Activated gamma-delta T cell treated with anti-CD3 and anti-CD28 coated beads, Interleukin-2, amount 50 U/mL, for 16 hours (primary cell): ENCODE data around the gene BTBD6.
"Not testable (repeated sequence)": the region's sequence is repeated elsewhere in the genome, so short reads cannot be mapped to it uniquely, and the experiment has no call there.

ENCODE experiments used
- DNase-seq: peaks from one replicate; pipeline ENCODE4 v3.0.0-alpha.2; 2020; ENCODE audit warnings: low read depth

Gene BTBD6

DNA sequence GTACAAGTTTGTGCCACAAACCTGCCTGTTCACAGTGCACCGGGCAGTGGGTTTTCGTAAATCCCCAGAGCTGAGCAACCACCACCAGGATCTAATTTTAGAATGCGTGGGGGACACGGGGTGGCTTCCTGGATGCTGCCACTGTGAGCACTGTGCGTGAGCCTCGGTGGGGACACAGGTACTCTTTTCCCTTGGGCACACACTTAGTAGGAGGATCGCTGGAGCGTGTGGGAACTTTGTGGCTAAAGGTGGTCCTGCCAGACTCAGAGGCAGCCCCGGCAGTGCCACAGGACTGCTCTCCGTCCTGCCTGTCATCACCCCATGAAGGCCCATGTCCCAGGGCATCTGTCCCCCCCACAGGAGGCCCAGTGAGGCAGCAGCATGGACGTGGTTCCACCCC lies 21.1 kb downstream of the BTBD6 start:
- no peak for DNase-seq

DNA sequence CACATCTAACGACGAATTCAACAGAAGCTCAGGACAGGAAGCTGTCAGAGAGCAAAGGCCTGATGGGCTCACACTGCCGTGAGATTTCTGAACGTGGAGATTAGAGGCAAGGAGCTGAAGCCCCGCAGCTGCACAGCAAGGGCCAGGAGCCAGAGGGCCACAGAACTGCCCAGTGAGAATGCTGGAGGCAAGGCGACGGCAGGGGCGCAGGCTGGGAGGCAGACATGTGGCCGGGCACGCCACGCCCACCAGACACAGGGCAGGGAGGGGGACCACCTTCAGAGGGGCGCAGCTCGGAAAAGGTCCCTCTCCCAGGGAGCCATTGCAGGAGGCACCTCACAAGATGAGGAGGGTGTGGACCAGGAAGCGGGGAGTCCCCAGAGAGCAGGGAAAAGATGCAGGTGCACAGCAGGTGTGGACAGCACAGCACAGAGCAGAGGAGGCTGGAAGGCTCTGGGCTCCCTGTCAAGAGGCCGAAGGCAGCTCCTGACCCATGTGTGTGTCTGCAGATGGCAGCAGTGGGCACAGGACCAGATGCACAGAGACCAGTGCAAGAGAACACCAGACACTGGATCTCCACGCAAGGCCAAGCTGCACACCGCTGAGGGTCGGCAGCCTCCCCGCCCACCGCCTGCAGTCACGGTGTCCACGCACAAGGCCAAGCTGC lies 23.0 kb downstream of the BTBD6 start:
- DNase-seq, result no peak

DNA sequence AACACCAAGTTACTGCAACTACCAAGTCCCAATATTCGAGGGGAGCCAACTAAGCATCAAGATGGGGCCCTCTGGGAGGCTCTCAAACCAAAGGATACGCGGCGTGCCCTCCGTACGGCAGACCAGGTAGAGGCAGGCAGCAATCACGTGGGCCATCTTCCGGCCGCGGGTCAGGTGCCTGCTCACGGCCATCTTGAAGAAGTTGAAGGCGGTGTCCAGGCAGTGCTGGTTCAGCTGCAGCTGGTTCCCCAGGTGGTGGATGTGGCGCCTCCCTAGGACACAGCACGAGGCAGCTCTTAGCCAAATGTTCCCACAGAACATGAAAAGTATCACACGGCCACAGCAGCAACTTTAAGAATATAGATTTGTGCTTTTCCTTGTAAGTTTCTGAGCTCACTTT lies 24.3 kb downstream of the BTBD6 start:
- DNase-seq, result no peak

DNA sequence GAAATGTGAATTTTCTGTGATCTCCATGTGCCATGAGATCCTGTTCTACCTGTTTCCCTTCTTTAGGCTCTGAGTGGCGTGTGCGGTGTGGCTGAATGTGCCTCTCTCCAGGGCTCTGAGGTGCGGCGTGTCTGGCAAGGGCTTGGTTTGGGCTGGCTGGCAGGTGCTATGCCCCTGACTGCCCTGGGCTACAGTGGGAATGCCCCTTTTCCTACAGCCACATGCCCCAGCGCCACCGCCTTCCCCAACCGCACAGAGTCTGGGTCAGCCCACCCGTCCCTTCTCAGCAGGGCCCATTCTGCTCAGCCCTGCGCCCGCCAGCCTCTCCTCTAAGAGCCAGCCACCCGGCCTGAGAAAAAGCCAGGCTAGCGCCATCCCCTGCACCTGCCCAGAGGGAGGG lies 24.7 kb downstream of the BTBD6 start:
- no peak for DNase-seq

DNA sequence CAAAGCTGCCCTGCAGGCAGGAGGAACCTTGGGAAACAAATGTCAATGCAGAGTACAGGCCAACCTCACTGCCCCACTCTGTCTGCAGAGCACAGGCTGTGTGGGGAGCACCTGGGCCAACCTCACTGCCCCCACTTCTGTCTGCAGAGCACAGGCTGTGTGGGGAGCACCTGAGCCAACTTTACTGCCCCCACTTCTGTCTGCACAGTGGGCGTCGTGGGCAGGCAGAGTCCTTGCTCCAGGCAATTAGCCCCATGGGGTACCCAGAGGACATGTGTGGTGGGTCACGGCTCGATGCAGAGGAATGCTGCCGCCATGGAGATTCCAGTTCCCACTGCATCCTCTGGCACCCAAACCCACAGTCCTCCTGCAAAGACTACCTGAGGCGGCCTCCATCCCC lies 26.3 kb downstream of the BTBD6 start:
- DNase-seq, result no peak

DNA sequence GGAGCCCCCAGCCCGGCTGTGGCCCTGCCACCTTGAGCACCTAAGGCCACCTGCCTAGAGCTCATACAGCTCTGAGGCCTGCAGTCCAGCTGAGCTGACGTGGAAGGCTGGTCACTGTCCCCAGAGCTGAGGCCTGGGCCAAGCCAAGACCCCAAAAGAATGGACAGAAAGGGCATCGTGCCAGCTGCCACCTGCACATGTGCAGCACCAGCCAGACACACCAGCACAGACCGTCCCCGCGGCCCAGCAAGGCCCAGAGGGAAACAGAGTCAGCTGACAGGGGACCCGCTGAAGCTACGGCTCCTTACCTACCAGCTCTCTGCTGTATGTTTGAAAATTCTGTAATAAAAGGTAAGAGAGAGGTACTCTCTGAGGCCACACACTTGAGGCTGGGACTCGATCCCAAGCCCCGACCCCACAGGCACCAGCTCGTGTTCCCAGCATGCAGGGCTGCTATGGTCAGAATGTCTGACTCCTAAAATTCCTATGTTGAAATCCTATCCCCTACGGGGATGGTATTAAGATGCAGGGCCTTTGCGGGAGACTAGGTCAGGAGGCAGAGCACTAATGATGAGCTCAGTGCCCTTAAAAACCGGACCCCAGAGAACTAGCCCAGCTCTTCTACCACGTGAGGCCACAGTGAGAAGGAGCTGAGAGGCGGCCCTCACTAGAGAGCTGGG lies 27.1 kb downstream of the BTBD6 start:
- no peak for DNase-seq

DNA sequence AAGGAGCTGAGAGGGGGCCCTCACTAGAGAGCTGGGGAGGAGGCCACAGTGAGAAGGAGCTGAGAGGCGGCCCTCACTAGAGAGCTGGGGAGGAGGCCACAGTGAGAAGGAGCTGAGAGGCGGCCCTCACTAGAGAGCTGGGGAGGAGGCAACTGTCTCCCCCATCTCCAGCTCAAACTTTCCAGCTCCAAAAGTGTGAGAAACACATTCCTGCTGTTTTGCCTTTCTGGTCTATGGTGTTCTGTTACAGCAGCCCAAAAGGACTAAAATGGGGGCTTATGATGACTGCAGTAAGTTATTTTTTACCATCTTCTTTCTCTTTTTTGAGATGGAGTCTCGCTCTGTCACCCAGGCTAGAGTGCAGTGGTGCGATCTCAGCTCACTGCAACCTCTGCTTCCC lies 29.1 kb downstream of the BTBD6 start:
- not testable (repeated sequence) for DNase-seq

DNA sequence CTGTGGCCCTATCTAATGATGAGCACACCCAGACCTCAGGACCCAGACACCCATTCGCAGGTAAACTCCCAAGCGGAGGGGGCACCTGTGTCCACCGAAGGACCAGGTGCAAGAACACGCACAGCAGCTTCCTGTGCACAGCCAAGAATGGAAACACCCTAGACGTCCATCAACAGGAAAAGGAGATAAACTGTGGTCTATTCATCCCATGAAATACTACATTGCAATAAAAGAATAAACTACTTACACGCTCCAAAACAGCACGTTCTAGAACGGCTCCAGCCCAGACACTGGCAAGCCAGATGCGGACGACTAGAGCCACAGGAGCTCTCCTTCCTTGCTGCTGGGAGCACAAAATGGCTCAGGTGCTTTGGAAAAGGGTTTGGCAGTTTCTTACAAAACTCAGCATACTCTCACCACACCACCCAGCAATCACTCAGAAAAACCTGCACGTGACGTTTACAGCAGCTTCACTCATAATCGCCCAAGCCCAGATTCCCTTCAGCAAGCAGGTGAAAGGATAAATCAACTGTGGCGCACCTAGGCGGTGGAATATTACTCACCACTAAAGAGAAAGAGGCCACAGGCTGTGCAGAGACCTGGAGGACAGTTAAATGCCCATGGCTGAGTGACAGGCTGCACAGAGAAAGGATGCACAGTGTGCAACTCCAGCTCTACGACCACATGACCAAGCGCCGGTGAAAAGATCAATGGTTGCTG lies 31.5 kb downstream of the BTBD6 start:
- DNase-seq, result no peak

DNA sequence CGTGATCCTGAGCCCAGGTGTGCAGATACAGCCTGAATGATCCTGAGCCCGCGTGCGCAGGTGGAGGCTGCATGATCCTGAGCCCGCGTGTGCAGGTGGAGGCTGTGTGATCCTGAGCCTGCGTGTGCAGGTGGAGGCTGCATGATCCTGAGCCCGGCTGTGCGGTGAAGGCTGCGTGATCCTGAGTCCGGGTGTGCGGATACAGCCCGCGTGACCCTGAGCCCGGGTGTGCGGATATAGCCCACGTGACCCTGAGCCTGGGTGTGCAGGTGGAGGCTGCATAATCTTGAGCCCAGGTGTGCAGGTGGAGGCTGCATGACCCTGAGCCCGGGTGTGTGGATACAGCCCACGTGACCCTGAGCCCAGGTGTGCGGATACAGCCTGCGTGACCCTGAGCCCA lies 32.2 kb downstream of the BTBD6 start:
- DNase-seq, result no peak

DNA sequence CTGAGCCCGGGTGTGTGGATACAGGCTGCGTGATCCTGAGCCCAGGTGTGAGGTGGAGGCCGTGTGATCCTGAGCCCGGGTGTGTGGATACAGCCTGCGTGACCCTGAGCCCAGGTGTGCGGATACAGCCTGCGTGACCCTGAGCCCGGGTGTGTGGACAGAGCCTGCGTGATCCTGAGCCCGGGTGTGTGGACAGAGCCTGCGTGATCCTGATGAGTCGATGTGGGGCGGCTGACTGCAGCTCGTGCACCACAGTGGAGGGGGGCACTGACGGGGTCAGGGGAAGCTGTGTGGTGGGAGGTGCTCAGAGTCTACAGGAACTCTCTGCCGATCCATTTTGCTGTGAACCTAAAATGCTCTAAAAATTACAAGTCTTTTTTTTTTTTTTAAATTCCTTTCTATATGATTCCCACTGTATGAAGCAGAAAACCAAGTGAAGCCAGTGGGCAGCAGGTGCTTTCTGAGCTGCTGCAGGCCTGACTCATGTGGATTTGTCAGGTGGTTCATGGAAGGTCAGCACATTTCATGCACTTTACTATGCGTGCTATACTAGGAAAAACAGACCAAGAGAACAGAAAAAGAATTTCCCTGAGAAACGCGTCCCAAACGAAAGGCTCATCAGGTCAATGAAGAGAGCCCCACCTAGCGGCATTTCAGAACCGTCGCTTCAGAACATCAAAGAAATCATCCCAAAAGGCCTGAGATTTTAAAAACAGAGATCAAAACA lies 33.2 kb downstream of the BTBD6 start:
- no peak for DNase-seq

DNA sequence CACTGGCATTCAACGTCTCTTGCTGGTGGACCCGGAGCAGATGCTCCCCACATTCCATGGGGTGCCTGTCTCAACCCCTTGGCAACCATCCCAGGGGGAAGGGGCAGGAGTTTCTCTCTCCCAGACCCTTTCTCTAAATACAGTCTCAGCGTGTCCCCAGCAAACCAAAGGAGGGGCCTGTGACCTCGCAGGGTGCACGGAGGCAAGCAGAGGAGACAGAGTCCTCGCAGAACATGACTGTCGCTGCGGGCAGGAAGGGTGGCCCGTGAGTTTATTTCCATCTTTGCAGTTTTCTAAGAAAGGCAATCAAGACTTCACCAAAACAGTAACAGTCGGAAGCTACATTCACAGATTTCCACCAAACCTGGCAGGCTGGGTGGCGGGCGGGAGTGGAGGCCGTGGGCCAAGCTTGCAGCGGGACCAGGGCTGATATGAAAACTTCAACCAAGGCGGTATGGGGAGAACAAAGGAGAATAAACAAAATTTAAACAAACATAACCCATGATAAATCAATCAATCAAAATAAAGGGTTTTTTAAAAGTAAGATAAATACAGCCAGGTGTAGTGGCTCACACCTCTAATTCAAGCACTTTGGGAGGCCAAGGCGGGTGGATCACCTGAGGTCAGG lies 33.9 kb downstream of the BTBD6 start:
- DNase-seq, result no peak

DNA sequence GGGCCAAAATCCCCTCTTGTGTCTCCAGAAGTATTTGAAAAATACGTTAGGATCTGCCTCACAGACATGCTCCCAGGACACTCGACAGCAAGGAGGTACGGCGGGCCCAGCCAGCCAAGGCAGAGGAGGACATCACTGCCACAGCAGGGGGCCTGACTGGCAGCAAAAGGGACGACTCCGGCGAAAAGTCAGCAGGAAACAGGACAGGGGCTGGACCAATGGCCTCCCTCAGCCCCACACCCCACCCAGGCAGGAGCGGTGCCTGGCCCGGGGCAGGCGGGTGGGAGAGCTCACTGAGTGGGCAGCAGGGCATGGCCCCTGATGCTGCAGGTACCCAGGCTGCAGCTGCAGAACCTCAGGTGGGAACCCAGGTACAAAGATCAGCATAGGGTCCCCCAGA lies 34.7 kb downstream of the BTBD6 start:
- no peak for DNase-seq

DNA sequence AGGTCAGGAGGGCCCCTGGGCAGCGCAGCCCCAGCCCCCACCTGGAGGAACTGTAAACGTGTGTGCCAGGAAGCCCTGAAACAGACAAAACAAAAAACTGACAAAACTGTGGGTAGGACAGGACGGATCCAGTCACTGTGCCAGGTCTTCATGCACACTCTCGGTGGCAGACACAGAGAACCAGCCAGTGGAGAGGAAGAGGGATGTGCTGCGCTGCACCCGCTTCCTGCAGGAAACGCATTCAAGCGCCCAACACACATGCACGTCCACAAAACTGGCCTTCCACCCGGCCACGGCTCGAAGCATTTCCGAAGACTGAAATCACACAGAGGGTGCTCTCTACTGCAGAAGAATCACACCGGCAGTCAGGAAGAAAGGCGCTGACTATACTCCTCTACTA lies 35.6 kb downstream of the BTBD6 start:
- no peak for DNase-seq

DNA sequence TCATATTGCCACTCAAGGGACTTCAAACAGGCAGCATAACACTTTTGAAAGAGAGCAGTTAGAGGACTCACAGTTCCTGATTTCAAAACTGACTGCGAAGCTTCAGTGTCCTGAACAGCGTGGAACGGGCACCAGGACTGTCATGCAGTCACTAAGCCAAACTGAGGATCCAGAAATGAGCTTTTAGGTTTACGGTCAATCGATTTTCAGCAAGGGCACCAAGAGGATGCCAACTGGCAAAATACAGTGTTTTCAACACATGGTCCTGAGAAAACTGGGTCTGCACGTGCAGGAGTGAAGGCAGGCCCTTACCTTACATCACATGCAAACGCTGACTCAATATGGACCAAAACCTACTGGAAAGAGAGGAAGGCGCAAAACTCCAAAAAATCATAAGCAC lies 36.8 kb downstream of the BTBD6 start:
- DNase-seq, result no peak

DNA sequence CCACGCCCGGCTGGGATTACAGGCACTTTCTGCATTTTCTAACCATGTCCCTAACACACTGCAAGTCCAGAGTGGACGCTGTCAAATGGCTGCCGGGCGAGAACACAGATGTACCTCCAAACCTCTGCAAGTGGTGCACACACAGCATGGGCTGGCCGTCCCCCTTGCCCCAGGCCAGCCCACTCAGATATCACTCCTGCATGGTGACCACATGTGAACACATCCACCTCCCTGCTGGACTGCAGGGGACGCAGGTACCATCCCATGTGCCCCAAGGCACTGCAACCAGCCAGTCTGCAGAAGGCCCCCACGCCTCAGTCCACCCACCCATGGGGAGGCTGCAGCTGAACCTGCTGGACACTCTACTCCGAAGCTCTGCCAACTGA lies 38.4 kb downstream of the BTBD6 start:
- DNase-seq, result no peak

DNA sequence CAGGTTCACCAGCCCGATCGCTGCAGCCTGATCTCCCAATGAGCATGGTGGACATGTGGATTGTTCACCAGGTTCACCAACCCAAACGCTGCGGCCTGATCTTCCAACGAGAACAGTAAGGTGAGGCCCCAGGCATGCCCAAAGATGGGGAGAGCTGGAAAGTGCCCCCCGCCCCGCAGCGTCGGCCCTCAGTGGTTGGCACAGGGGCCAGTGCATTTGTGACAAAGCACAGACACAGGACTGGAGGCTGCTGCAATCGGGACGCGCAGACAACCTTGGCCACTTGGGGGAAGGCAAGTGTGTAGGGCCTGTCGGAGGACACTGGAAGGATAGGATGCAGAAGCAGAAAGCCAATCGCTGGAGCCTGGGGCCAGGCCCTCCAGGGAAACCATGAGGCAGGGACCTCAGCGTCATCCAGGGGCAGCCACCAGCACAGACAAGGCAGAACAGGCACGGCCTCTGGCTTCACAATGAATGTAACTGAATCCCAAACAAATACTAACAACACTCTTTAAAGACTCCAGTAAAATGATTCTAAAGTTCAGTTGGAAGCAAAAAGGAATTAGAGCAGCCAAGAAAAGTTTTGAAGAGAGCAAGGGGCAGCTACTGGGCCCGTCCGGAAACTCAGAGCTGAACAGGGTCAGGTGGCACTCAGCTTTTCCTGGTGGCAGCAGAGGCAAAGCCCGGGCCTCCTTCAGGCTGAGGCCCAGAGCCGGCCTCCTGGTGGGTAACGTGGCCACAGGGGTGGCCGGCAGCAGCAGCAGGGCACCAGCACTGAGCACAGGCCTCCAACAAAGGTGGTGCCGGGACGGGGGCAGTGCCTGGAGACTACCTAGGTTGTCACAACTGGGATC lies 39.1 kb downstream of the BTBD6 start:
- DNase-seq, result no peak

DNA sequence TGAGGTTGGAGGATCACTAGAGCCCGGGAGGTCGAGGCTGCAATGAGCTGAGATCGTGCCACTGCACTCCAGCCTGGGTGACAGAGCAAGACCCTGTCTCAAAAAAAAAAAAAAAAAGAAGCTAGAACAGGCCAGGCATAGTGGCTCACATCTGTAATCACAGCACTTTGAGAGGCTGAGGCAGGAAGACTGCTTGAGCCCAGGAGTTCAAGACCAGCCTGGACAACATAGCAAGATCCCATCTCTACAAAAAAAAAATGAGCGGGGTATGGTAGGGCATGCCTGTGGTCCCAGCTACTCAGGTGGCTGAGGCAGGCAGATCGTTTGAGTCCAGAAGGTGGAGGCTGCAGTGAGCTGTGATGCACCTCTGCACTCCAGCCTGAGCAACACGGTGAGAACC lies 40.6 kb downstream of the BTBD6 start:
- DNase-seq, result not testable (repeated sequence)

DNA sequence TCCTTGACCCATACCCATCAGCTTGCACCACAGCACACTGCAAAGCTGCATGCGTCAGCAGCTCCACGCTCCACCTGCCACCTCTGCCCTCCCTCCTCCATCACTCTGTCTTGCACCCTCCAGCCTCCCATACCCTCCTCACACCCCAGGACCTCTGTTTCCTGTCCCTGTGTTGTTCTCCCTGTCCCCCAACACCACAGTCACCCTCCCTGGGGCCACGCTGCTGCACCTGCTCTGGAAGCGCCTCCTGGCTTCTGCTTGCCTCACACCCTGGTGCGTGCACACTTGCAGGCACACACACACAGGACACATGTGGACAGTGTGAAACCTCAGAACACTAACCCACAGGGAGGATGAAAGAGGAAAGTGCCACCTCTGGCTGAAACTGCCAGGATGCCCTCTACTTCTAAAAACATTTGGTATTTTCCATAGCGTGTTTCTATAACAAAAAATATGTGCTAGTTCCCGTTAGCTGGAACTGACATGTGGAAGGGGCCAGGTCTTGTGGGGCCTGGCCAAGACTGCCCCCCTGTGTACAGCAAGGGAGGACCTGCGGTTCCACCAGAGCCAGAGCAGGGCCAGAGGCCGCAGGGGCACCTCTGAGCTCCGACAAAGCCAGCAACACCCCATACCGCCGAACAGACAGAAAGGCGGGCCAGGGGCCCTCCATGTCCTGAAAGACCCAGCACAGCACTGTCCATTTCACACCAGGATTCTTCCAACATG lies 42.5 kb downstream of the BTBD6 start:
- no peak for DNase-seq

DNA sequence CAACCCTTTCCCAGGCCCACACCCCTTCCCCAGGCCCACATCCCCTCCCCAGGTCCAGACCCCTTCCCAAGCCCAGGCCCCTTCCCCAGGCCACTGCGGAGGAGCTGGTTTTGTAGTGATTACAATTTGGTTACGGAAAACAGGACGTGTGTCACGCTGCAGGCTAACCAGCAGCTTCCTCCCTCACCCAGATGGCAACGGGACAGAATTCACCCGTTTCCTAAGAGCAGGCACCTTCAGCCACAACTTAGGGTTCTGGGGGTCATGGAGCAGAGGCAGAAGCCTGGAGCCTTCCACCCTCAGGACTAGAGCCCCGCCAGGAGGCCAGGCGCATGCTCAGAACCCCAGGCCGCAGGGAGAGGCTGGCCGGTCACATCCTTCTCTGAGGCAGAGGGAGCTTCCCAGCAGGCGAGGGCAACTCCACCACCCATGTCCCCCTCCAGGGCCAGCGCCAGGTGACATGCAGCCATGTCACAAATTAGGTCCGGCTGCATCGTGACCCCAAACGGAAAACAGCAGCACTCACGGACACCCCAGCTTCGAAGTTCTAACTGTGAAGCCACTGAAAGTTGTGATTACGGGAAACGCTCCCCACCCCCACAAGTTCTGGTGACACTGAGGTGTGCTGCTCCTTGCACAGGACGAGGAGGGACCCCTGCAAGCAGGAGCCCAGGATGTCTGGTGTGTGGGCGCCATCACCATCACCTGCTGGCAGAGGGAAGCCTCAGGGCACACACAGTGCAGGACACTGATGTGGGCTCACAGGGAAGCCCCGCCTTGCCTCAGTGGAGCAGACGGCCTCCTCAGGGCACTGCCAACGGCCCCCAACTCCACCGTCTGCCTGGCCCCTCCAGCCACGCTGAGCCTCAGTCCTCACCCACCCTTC lies 44.7 kb downstream of the BTBD6 start:
- no peak for DNase-seq

DNA sequence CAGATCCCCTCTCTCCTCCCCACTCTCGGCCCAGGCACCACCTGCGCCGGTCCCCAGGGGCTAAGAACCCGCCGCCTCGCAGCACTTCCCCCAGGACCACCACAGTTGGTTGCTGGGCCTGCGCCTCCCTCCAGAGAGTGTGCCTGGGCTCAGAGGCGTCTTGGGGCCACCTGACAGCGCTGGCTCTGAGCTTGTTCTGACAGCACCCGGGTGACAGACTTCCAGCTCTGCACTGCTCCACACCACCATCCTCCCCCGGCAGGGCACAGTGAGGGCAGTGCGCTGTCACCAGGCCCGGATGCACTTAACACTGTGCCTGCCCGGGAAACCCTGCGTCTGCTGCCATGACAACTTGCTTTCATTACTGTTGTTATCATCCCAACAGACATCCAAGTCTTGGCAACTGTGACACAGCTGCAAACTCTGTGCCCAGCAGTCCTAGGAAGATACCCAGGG lies 45.8 kb downstream of the BTBD6 start:
- peak; percentile 42 for DNase-seq
